Measurements from ENCODE around the gene GPC5.

GRCh38 chr13:92300651-92301050 lies 902.2 kb downstream of the GPC5 start:
- TF ChIP-seq CTCF (IDR thresholded peaks at IDR 0.05): no peak
- no peak for TF ChIP-seq POLR2A (IDR thresholded peaks at IDR 0.05)
